ENCODE measurements around the gene ITIH3. TPM values are rescaled to one million over a fixed set of nuclear protein-coding genes. Genes with fewer than 3 reads are reported as not detected.

Gene ITIH3
- polyA plus RNA-seq, 1 donor, result 5.7 TPM

DNA sequence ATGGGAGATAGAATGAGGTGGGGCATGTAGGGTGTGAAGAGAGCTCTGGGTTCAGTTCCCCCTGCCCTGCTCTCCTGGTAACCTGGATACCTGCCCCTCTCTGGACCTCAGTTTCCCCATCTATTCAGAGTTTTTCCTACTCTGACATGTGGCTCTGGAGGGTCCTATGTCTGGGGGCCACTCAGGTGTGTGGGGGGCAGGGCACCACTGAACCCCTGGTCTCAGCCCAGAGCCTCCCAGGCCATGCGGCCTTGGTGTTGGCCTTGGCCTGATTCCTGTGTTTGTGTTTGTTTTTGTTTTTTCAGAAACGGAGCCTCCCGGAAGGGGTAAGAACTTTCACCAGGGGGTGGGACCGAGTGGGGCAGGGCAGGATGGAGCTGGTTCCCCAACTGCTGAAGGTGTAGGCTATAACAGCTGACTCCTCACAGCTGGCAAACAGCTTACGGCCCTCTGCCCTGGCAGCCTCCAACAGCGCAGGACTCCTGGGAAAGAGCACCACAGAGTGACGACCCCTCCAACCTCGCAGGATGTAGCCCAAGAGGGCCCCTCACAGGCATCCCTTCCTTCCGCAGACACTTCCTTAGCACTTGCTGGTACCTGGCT lies 803 bp downstream of the ITIH3 start:
- DNase-seq, result no peak

DNA sequence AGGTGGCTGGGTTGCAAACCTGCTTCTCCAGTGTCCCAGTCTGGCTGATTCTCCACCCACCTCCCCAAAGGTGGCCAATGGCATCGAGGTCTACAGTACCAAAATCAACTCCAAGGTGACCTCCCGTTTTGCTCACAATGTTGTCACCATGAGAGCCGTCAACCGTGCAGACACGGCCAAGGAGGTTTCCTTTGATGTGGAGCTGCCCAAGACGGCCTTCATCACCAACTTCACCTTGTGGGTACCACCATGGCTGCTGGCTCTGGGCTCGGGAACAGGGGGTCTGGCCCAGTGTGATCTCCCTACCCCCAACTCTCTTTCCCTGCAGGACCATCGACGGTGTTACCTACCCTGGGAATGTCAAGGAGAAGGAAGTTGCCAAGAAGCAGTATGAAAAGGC lies 1.8 kb downstream of the ITIH3 start:
- DNase-seq, result no peak

GRCh38 chr3:52798376-52798977 lies 3.9 kb downstream of the ITIH3 start:
- no peak for DNase-seq

- no peak for DNase-seq
These were observed 4.4 kb downstream of the ITIH3 start for GRCh38 chr3:52798978-52799476.

DNA sequence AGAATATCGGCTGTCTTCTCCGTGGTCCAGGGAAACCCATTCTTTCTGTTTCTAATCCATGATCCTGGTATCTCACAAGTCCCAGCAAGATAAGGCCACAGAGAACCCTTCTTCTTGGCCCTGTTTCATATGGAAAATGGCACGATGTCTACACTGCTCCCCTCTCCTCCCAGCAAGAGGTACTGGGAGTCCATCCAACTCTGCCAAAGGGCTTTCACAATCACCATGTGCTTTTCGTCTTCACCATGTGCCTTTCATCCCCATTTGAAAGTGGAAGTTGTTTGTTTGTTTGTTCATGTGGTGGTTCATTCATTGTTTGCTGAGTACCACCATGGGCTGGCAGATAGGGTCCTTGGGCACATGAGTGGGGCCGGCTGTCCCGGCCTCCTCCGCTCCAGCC lies 5.5 kb downstream of the ITIH3 start:
- DNase-seq, result no peak

GRCh38 chr3:52801839-52802238 lies 7.2 kb downstream of the ITIH3 start:
- no peak for DNase-seq

DNA sequence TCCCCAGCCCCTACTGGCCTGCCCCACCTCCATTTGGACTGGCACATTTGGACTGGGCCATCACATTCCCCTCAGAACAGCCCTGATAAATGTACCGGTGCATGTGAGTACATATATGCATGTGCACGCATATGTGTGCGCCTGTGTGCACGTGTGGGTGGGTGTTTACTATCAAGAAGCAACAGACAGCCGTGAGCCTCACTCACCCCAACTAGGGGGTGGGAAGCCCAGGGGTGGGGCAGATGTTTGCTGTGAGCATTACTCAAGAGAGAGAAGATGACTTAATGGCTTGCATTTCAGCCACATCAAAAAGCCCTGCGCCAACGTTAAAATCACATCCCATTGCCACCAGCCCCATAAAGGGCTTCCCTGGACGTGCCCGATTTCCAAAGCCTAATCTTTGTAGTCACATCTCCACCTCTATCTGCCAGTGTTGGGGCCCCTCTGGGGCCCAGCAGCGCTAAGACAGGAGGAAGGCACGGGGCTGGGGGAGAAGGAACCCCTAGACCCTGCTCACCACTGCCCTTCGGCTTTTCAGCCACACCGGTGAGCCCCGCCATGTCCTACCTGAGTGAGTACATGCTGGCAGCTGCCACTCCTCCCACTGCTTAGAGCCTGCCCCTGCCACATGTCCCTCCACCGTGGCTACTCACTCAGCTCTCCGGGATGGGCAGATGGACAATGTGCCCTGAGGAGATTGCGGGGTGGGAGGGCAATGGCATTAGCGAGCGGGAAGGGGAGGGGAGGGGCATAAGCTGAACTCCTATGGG lies 10.9 kb downstream of the ITIH3 start:
- DNase-seq, result no peak

- no peak for DNase-seq
These were observed 14.6 kb downstream of the ITIH3 start for GRCh38 chr3:52809149-52809548.

DNA sequence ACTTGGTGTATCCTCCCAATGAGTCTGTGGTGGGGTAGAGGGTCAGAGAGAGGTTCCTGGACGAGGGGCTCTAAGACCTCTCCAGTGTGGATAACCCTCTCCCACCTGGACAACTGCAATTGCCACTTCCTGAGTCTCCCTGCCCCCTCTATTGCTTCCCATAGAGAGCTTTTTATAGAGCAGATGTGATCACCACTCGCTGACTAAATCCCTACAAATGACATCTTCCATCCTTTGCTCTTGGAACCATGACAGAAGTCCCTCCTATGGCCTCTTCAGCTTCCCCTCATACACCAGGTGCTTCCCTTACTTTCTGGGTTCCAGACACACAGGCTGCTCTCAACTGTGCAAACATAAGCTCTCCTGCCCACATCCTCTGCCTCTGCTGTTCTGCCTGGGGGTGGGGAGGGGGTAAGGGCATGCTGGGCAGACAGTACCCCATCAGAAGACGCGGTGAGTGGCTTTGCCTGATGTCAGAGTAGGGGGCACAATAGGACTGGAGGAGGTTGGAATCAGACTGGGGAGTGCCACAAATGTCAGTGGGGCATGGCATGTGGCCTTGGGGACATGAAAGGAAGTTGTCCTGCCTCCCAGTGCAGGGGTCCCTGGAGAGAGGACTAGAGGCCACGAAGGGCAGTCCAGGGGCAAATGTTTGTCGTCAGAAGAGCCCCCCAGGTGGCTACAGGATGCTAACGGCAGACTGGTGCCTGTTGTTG lies 15.2 kb downstream of the ITIH3 start:
- DNase-seq, result no peak

DNA sequence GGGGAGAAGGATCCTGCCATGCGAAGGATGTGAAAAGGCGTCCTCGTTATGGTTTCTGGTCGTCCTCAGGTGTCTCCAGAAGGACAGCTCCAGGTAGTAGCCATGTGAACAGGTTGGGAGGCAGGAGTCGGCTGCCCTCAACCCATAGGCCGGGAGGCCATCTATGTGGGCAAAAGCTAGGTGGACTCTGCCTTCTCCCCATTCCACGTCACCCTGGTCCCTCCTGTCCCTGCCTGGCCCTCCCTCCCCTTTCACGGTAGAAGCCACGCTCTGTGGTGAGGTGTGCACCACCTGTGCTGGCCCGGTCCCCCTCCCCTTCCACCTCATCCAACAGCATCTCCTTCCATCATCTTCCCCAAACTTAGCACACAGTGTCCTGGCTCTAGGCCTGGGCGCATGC lies 16.3 kb downstream of the ITIH3 start:
- DNase-seq, result no peak

- no peak for DNase-seq
These were observed 16.9 kb downstream of the ITIH3 start for GRCh38 chr3:52811452-52812011.

- no peak for DNase-seq
These were observed 19.2 kb downstream of the ITIH3 start for GRCh38 chr3:52813810-52814209.

- no peak for DNase-seq
These were observed 21.6 kb downstream of the ITIH3 start for GRCh38 chr3:52816199-52816598.

- DNase-seq, result no peak
These were observed 22.1 kb downstream of the ITIH3 start for GRCh38 chr3:52816654-52817053.

GRCh38 chr3:52817221-52817620 lies 22.6 kb downstream of the ITIH3 start:
- DNase-seq, result no peak

DNA sequence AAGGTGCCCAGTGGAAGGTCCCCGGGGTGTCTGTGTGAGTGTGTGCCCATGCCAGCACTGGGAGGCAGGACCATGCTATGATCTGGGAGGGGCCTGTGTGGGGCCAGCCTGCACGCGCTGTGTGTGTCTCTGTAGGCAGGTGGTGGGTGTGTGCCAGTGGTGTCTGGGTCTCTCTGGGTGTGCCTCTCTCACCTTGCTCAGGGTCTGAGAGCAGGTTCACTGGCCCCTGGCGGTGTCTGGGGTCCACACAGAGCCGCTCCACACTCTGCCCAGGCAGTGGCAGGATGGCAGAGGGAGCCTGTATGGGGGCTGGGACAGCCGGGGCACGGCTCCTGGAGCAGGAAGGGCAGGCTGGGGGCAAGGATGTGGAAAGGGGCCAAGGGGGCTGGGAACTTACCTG lies 23.3 kb downstream of the ITIH3 start:
- DNase-seq, result no peak

DNA sequence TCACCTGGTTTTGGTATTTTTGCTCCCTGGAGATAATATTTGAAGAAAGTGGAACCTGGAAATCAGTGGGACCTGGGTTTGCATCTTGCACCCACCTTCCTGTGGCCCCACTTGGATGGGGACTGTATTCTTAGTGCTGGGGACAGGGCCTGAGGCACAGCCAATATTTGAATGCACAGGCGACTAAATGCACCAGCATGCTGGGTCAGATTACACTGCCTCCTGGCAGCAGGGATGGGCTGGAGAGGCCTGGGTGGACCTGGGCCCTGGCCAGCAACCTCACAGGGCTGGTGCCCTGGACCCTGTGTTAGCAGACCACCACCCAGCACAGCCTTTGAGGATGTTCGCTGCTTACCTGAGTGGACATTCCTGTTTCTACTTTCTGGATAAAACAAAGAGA lies 25.3 kb downstream of the ITIH3 start:
- DNase-seq, result no peak

GRCh38 chr3:52820736-52821135 lies 26.1 kb downstream of the ITIH3 start:
- no peak for DNase-seq

DNA sequence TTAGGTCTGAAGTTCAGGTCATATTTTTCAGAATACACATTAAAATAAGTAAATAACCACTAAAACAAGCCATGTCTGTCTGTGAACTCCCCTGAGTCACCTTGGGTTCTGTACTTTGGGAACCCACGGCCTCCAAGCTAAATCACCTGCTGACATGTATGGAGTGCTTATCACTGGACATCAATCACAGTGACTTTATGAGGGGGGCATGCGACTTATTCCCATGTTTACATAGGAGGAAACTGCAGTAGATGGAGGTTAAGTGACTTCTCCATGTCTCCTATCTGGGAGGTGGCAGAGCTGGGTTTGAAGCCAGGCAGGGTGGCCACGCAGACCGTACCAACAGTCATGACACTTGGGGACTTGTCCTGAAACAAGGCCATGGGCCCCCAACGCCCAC lies 27.8 kb downstream of the ITIH3 start:
- no peak for DNase-seq

- DNase-seq, result no peak
These were observed 29.4 kb downstream of the ITIH3 start for GRCh38 chr3:52824037-52824436.

- DNase-seq, result no peak
These were observed 32.8 kb downstream of the ITIH3 start for GRCh38 chr3:52827441-52827840.

DNA sequence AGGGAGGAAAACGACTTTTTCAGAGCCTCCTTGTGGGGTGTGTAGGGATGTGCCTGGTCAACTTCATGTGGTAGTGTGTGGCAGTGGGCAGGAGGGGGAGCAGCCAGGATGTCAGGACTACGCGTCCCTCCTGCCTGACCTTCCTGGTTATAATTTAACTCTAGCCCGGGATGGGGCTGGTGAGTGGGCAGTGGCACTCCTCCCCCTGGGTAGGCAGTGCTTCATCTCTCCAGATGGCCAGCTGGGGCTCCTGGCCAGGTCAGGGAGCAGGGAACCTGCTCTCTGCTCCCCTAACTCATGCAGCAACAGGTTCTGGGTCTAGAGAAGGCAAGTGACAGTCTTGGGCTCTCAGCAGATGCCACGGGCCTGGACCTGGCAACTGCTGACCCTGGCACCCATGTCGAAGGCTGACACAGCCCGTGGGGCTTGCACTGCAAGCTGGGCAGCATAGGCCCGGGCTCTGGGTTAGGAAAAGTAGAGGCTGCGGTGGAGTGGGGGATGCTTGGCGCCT lies 33.3 kb downstream of the ITIH3 start:
- peak; percentile 26 for DNase-seq
